Calu3 (cell line): Measurements from ENCODE around the gene BLVRB. TPM values are rescaled to one million over a fixed set of nuclear protein-coding genes. Genes with fewer than 3 reads are reported as not detected.
A peak's percentile ranks its signal among the peaks of the same experiment; 100 is the strongest.

Experiments used
- BruUV-seq: library from RNA; stranded (reverse); fragments of 400-500 nt; replicated peaks from 2 replicates; lab custom pipeline; 2021; lab: Mats Ljungman, UMichigan
- CTCF ChIA-PET: fragments of 300-600 bp; sonication (Branson Sonifier 250); formaldehyde crosslinking; loops from one replicate; lab custom pipeline; 2022; ENCODE audit warnings: antibody characterized with exemption; lab: Charles Lee
- DNase-seq: peaks from one replicate; pipeline ENCODE4 v3.0.0; 2022
- H3K27ac Mint-ChIP-seq: one replicate; pipeline ENCODE4 v1.8.0; 2022; ENCODE audit warnings: mixed read lengths; ENCODE audit not compliant: unreplicated experiment
- H3K27me3 Mint-ChIP-seq: one replicate; pipeline ENCODE4 v1.8.0; 2022; ENCODE audit warnings: mixed read lengths; ENCODE audit not compliant: unreplicated experiment
- H3K36me3 Mint-ChIP-seq: one replicate; pipeline ENCODE4 v1.8.0; 2022; ENCODE audit warnings: mild to moderate bottlenecking, moderate library complexity, mixed read lengths; ENCODE audit not compliant: insufficient read depth, unreplicated experiment
- H3K4me1 Mint-ChIP-seq: one replicate; pipeline ENCODE4 v1.8.0; 2022; ENCODE audit warnings: mild to moderate bottlenecking, low read depth, mixed read lengths; ENCODE audit not compliant: unreplicated experiment
- H3K4me3 Mint-ChIP-seq: one replicate; pipeline ENCODE4 v1.8.0; 2022; ENCODE audit warnings: mild to moderate bottlenecking, low read depth, moderate library complexity, mixed read lengths; ENCODE audit not compliant: unreplicated experiment
- H3K9me3 Mint-ChIP-seq: one replicate; pipeline ENCODE4 v1.8.0; 2022; ENCODE audit warnings: low read depth, mixed read lengths; ENCODE audit not compliant: unreplicated experiment
- intact Hi-C: fragments of 100-400 bp; cut with micrococcal nuclease; formaldehyde crosslinking; loops from one replicate; pipeline ENCODE4 v1.10.0; 2022; ENCODE audit not compliant: unreplicated experiment
- total RNA-seq: library from RNA; stranded (reverse); gene quantifications from 2 replicates; pipeline ENCODE4 v1.2.3, GENCODE V29; 2022
- TF ChIP-seq, protein P1 (sequence below): fragments of 200-600 bp; IDR thresholded peaks from one replicate; pipeline ENCODE4 v1.8.0; 2022; ENCODE audit warnings: antibody characterized with exemption; ENCODE audit not compliant: unreplicated experiment

BLVRB gene
- total RNA-seq, 1 experiment from 2014 or later: 107 TPM

DNA sequence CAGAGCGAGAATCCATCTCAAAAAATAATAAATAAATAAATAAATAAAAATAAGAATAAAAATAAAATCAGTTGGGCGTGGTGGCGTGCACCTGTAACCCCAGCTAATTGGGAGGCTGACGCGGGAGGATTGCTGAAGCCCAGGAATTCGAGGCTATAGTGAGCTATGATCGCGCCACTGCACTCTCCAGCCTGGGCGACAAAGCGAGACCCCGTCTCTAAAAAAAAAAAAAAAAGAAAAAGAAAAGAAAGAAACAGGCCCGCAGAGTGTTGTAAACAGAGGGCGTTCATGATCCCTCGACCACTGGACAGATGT lies 45.1 kb downstream of the BLVRB start:
- Mint-ChIP-seq H3K27ac (peak overlapping the region; percentile 86), H3K4me1 (peaks cover 52% of the 10 kb centered on the region), H3K9me3 (no peaks in the 10 kb centered on the region), H3K36me3 (peaks cover 43% of the 10 kb centered on the region), H3K4me3 (peak overlapping the region; percentile 77), H3K27me3 (no peaks in the 10 kb centered on the region)
- intact Hi-C loops: no loop called here
- TF ChIP-seq, protein P1, sequence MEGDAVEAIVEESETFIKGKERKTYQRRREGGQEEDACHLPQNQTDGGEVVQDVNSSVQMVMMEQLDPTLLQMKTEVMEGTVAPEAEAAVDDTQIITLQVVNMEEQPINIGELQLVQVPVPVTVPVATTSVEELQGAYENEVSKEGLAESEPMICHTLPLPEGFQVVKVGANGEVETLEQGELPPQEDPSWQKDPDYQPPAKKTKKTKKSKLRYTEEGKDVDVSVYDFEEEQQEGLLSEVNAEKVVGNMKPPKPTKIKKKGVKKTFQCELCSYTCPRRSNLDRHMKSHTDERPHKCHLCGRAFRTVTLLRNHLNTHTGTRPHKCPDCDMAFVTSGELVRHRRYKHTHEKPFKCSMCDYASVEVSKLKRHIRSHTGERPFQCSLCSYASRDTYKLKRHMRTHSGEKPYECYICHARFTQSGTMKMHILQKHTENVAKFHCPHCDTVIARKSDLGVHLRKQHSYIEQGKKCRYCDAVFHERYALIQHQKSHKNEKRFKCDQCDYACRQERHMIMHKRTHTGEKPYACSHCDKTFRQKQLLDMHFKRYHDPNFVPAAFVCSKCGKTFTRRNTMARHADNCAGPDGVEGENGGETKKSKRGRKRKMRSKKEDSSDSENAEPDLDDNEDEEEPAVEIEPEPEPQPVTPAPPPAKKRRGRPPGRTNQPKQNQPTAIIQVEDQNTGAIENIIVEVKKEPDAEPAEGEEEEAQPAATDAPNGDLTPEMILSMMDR: no peak
- DNase-seq: no peak
- no TSS peak for BruUV-seq
- CTCF ChIA-PET: interaction anchor here (0.6 to 2.1 kb wide), 18 partner anchors 8 to 476 kb away, joined by 3 to 29 read pairs (median 4); partner anchors contain the start of genes BLVRB, C19orf47, PLD3 and SERTAD3

DNA sequence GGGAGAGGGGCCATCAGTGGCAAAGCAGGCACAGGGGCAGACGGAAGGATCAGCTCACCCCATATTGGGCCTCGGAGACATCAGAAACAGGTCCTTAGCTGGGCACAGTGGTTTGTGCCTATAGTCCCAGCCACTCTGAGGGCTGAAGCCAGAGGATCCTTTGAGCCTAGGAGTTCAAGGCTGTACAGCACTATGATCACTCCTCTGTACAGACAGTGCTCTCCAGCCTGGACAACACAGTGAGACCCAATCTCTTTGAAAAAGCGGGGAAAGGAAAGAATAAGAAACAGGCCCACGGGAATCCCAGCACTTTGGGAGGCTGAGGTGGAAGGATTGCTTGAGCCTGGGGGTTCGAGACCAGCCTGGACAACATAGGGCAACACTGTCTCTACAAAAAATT lies 45.8 kb downstream of the BLVRB start:
- Mint-ChIP-seq H3K27me3 (no peaks in the 10 kb centered on the region), H3K27ac (peak overlapping the region; percentile 36), H3K36me3 (peaks cover 37% of the 10 kb centered on the region), H3K4me3 (no peak overlapping the region), H3K9me3 (no peaks in the 10 kb centered on the region), H3K4me1 (peaks cover 52% of the 10 kb centered on the region)
- TF ChIP-seq, protein P1: no peak
- CTCF ChIA-PET: interaction anchor here (0.6 to 2.1 kb wide), 6 partner anchors 8 to 453 kb away, joined by 3 to 29 read pairs (median 9); partner anchors contain the start of genes BLVRB and SPTBN4
- intact Hi-C loops: no loop called here
- BruUV-seq: no TSS peak
- no peak for DNase-seq

DNA sequence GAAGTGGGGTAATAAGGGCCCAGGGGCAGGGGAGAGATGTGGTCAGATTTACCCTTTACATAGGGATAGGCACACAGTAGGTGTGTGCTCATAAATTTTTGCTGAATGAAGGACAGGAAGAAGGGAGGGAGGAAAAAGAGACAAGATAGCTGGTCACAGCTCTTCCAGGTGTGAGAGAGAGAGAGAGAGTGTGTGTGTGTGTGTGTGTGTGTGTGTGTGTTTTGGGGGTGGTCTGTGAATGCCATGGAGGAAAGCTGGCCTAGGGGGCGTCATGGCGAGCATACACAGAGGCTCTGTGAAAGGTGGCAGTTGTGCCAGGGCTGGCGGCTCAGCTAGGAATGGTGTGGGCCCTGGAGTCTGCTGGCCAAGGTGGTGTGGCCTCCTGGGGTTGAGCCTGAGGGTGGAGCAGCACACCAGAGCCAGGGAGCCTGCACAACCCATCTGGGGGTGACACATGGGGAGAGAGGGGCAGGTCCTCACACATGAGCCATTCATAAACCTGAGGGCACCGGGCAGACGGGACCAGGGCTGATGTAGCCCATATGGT lies 46.4 kb downstream of the BLVRB start:
- H3K36me3 Mint-ChIP-seq: peaks cover 31% of the 10 kb centered on the region
- peaks cover 45% of the 10 kb centered on the region for H3K4me1 Mint-ChIP-seq
- CTCF ChIA-PET: interaction anchor here (0.7 kb wide), 1 partner anchor 45 kb away, joined by 3 read pairs; no protein-coding TSS in a partner anchor
- intact Hi-C loops: no loop called here
- TF ChIP-seq, protein P1: no peak
- peak overlapping the region; percentile 1 for H3K27ac Mint-ChIP-seq
- no TSS peak for BruUV-seq
- H3K27me3 Mint-ChIP-seq: no peaks in the 10 kb centered on the region
- H3K9me3 Mint-ChIP-seq: no peaks in the 10 kb centered on the region
- no peak for DNase-seq
- H3K4me3 Mint-ChIP-seq: no peak overlapping the region

DNA sequence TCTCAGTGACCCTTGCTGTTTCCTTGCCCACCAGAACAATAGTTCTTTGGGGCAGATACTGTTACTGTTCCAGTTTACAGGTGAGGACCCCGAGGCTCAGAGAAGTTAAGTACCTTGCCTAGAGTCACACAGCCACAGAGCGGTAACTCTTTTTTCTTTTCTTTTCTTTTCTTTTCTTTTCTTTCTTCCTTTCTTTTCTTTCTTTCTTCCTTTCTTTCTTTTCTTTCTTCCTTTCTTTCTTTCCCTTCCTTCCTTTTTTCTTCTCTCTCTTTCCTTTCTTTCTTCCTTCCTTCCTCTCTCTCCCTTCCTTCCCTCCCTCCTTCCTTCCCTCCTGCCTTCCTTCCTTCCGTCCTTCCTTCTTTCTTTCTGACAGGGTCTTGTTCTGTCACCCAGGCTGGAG lies 47.5 kb downstream of the BLVRB start:
- no peak overlapping the region for H3K4me3 Mint-ChIP-seq
- DNase-seq: no peak
- intact Hi-C loops: no loop called here
- no peak overlapping the region for H3K27ac Mint-ChIP-seq
- TF ChIP-seq, protein P1: no peak
- no peaks in the 10 kb centered on the region for H3K27me3 Mint-ChIP-seq
- peaks cover 31% of the 10 kb centered on the region for H3K36me3 Mint-ChIP-seq
- H3K4me1 Mint-ChIP-seq: peaks cover 44% of the 10 kb centered on the region
- BruUV-seq: no TSS peak
- H3K9me3 Mint-ChIP-seq: no peaks in the 10 kb centered on the region
- CTCF ChIA-PET: no interaction called here
